Measurements from ENCODE around the gene ATXN1. TPM values are rescaled to one million over a fixed set of nuclear protein-coding genes. Genes with fewer than 3 reads are reported as not detected.

Gene ATXN1
- total RNA-seq, 1 experiment from 2014 or later = 5.6 TPM

DNA sequence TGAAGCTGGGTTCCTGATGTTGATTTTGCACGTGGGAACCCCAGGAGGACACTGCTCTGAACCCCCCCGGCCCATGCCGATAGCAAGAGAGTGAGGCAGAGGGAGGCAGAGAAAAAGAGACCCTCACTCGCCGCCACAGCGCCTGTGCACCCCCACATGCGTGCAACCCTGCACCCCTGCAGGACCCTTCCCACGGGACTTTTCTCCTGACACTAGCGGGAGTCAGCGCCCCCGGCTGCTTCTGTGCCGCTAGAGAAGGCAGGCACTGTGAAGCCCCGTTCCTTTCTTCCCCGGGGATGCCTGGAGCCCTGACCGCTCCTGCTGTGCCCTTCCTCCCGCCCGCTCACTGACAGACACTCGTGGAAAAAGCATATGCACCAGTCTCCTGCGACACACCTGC is 455.5 kb downstream of the ATXN1 start:
- Histone ChIP-seq H4K20me1 (ENCODE audit: control insufficient read depth, insufficient read depth, insufficient read length) (no peaks in the 10 kb centered on the region), H3K4me2 (ENCODE audit: insufficient read depth, insufficient read length, low read length) (peak overlapping the region; percentile 93), H4K5ac (ENCODE audit: insufficient read length, low read depth, low read length) (no peak overlapping the region), H2BK5ac (ENCODE audit: insufficient read length, low read length) (no peak overlapping the region), H3K14ac (ENCODE audit: insufficient read depth, low read length) (peak overlapping the region; percentile 29), H2BK15ac (ENCODE audit: low read depth, low read length) (no peak overlapping the region), H4K91ac (ENCODE audit: insufficient read length, low read depth, low read length) (no peak overlapping the region), H2BK12ac (ENCODE audit: insufficient read length, low read depth, low read length) (no peak overlapping the region), H3K56ac (ENCODE audit: insufficient read length, low read depth, low read length) (no peak overlapping the region), H3K4me1 (ENCODE audit: insufficient read depth, low read length) (peaks cover 2% of the 10 kb centered on the region; the same call in 1 of the 2 replicates), H3K4ac (ENCODE audit: low read depth, low read length) (no peak overlapping the region), H3K27ac (ENCODE audit: insufficient read length, low read depth, low read length) (no peak overlapping the region), H3K23me2 (ENCODE audit: insufficient read length, low read depth, low read length, poor library complexity, severe bottlenecking) (peaks cover 3% of the 10 kb centered on the region), H2BK120ac (ENCODE audit: low read depth, low read length, poor library complexity, severe bottlenecking) (no peak overlapping the region), H2AFZ (ENCODE audit: low read length) (no peak overlapping the region), H3K9ac (ENCODE audit: extremely low read depth, insufficient read length, low read length) (no peak overlapping the region), H3T11ph (ENCODE audit: low read length) (no peak overlapping the region), H3K18ac (ENCODE audit: insufficient read length, low read depth, low read length) (no peak overlapping the region), H3K23ac (ENCODE audit: insufficient read length, low read depth, low read length) (no peak overlapping the region), H2AK5ac (ENCODE audit: insufficient read length, low read length) (no peak overlapping the region), H3K79me1 (ENCODE audit: insufficient read depth, low read depth, low read length, poor library complexity, severe bottlenecking) (no peaks in the 10 kb centered on the region), H3K9me3 (ENCODE audit: control insufficient read depth, low read depth, low read length) (no peaks in the 10 kb centered on the region), H3K27me3 (ENCODE audit: insufficient read depth, low read length) (peaks cover 2% of the 10 kb centered on the region; the same call in 1 of the 2 replicates), H4K8ac (replicated peaks; ENCODE audit: insufficient read length, low read depth, low read length) (no peak overlapping the region), H2BK20ac (ENCODE audit: low read depth, low read length, poor library complexity, severe bottlenecking) (no peak overlapping the region), H3K79me2 (ENCODE audit: insufficient read depth, low read length) (no peaks in the 10 kb centered on the region)
- H3K4me1 Mint-ChIP-seq = peaks cover 26 to 46% of the 10 kb centered on the region in 2 experiments
- H3K36me3 Mint-ChIP-seq (ENCODE audit: insufficient read depth in 1 of 3, low read depth in 3 of 3) = no peaks in the 10 kb centered on the region
- H3K27me3 Mint-ChIP-seq (ENCODE audit: low read depth) = no peaks in the 10 kb centered on the region
- H3K9me3 Mint-ChIP-seq = no peaks in the 10 kb centered on the region
- H3K27ac Mint-ChIP-seq = no peak overlapping the region
- H3K4me3 Mint-ChIP-seq = peak overlapping the region in 1 of 2 experiments; percentile 73; a peak in 3 of 5 replicates
- TF ChIP-seq, protein P1, sequence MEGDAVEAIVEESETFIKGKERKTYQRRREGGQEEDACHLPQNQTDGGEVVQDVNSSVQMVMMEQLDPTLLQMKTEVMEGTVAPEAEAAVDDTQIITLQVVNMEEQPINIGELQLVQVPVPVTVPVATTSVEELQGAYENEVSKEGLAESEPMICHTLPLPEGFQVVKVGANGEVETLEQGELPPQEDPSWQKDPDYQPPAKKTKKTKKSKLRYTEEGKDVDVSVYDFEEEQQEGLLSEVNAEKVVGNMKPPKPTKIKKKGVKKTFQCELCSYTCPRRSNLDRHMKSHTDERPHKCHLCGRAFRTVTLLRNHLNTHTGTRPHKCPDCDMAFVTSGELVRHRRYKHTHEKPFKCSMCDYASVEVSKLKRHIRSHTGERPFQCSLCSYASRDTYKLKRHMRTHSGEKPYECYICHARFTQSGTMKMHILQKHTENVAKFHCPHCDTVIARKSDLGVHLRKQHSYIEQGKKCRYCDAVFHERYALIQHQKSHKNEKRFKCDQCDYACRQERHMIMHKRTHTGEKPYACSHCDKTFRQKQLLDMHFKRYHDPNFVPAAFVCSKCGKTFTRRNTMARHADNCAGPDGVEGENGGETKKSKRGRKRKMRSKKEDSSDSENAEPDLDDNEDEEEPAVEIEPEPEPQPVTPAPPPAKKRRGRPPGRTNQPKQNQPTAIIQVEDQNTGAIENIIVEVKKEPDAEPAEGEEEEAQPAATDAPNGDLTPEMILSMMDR (conservative IDR thresholded peaks at IDR 0.05) = no peak
- WGBS (ENCODE audit: extremely low coverage, insufficient read length, low lambda C conversion rate) = no CpG with 5 or more reads among the region's 19 CpGs
- no peak for DNase-seq
